ENCODE data around the gene ZSCAN31. TPM values are rescaled to one million over a fixed set of nuclear protein-coding genes. Genes with fewer than 3 reads are reported as not detected.

The ZSCAN31 gene
- total RNA-seq, 1 donor from 2014 or later, result 1.1 TPM

DNA sequence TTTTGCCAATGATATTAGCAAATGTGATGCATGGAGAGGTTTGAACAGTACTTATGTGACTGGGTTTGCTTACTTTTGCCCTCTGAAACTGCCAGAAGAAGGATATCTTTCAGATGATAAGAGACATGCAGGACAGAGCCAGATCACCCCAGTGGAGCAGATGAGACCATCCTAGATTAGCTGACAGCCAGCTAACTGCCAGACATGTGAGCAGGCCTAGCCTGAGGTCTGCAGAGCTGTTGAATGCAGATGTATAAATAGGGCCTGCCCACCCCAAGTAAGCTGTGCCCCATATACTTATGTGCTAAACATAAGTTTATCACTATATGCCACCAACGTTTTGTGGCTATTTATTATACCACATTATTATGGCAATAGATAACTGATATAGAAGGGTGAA lies 5.9 kb downstream of the ZSCAN31 start:
- H3K27ac ChIP-seq (ENCODE audit: low read depth, low read length), result no peak overlapping the region
- no peaks in the 10 kb centered on the region for H3K36me3 ChIP-seq (ENCODE audit: insufficient read depth, low read length)
- H3K27ac Mint-ChIP-seq (ENCODE audit: unreplicated experiment), result no peak overlapping the region
- no peak for DNase-seq (ENCODE audit: low read depth)
- peaks cover 20% of the 10 kb centered on the region for H3K9me3 ChIP-seq (ENCODE audit: insufficient read depth, low read depth, low read length)
- no peak overlapping the region for H3K4me3 ChIP-seq (ENCODE audit: insufficient read depth, low read depth, low read length)
- H4K20me1 ChIP-seq (ENCODE audit: insufficient read depth, low read length), result no peaks in the 10 kb centered on the region
- peaks cover 3% of the 10 kb centered on the region for H3K4me1 ChIP-seq (ENCODE audit: insufficient read depth, low read length)
- no peaks in the 10 kb centered on the region for H3K27me3 ChIP-seq (ENCODE audit: insufficient read depth, low read length)
- H3K27me3 Mint-ChIP-seq (ENCODE audit: low read depth, unreplicated experiment), result no peaks in the 10 kb centered on the region
- no peak overlapping the region for H3K4me2 ChIP-seq (ENCODE audit: low read length)
- H3K4me1 Mint-ChIP-seq (ENCODE audit: low read depth, unreplicated experiment), result no peaks in the 10 kb centered on the region
- TF ChIP-seq EZH2 (IDR thresholded peaks at IDR 0.05; ENCODE audit: insufficient read depth, low read length), result no peak
- TF ChIP-seq, protein P1, sequence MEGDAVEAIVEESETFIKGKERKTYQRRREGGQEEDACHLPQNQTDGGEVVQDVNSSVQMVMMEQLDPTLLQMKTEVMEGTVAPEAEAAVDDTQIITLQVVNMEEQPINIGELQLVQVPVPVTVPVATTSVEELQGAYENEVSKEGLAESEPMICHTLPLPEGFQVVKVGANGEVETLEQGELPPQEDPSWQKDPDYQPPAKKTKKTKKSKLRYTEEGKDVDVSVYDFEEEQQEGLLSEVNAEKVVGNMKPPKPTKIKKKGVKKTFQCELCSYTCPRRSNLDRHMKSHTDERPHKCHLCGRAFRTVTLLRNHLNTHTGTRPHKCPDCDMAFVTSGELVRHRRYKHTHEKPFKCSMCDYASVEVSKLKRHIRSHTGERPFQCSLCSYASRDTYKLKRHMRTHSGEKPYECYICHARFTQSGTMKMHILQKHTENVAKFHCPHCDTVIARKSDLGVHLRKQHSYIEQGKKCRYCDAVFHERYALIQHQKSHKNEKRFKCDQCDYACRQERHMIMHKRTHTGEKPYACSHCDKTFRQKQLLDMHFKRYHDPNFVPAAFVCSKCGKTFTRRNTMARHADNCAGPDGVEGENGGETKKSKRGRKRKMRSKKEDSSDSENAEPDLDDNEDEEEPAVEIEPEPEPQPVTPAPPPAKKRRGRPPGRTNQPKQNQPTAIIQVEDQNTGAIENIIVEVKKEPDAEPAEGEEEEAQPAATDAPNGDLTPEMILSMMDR (IDR thresholded peaks at IDR 0.05; ENCODE audit: insufficient read depth, low read depth, low read length), result no peak
- H3K4me3 Mint-ChIP-seq (ENCODE audit: unreplicated experiment), result no peak overlapping the region
- FAIRE-seq, result no peak
- peaks cover 25% of the 10 kb centered on the region for H3K36me3 Mint-ChIP-seq (ENCODE audit: low read depth, unreplicated experiment)
- H3K9ac ChIP-seq (ENCODE audit: low read length), result no peak overlapping the region
- no peak overlapping the region for H2AFZ ChIP-seq (ENCODE audit: low read depth, low read length)
- H3K79me2 ChIP-seq (ENCODE audit: insufficient read depth, low read length), result no peaks in the 10 kb centered on the region
- peaks cover 29% of the 10 kb centered on the region for H3K9me3 Mint-ChIP-seq (ENCODE audit: unreplicated experiment)

DNA sequence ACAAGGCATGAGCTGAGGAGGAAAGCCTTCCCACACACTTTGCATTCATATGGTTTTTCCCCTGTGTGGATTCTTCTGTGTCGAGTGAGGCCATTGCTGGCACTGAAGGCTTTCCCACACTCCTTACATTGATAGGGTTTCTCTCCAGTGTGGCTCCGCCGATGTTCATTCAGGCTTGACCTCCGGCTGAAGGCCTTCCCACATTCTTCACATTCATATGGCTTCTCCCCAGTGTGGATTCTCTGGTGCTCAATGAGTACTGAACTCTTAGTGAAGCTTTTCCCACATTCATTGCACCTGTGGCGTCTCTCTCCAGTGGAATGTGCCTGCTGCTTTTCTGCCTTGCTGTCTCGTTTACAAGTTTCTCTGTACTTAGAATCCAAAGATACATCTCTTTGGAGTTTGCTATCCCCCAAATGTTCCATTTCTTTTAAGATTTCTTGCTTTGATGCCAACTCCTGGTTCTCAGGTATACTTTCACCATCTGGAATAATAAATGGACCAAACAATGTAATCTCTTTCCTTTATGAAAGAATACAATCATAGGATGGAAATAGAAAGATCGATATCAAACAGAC lies 9.5 kb downstream of the ZSCAN31 start:
- H3K27me3 ChIP-seq (ENCODE audit: insufficient read depth, low read length), result no peaks in the 10 kb centered on the region
- no peak overlapping the region for H3K4me3 Mint-ChIP-seq (ENCODE audit: unreplicated experiment)
- no peaks in the 10 kb centered on the region for H3K4me1 ChIP-seq (ENCODE audit: insufficient read depth, low read length)
- H4K20me1 ChIP-seq (ENCODE audit: insufficient read depth, low read length), result no peaks in the 10 kb centered on the region
- no peaks in the 10 kb centered on the region for H3K27me3 Mint-ChIP-seq (ENCODE audit: low read depth, unreplicated experiment)
- H2AFZ ChIP-seq (ENCODE audit: low read depth, low read length), result no peak overlapping the region
- H3K9me3 ChIP-seq (ENCODE audit: insufficient read depth, low read depth, low read length), result peaks cover 22% of the 10 kb centered on the region
- no peak overlapping the region for H3K4me3 ChIP-seq (ENCODE audit: insufficient read depth, low read depth, low read length)
- no peak overlapping the region for H3K27ac Mint-ChIP-seq (ENCODE audit: unreplicated experiment)
- H3K79me2 ChIP-seq (ENCODE audit: insufficient read depth, low read length), result no peaks in the 10 kb centered on the region
- H3K9me3 Mint-ChIP-seq (ENCODE audit: unreplicated experiment), result peaks cover 38% of the 10 kb centered on the region
- DNase-seq (ENCODE audit: low read depth) (no peak), FAIRE-seq (no peak)
- H3K9ac ChIP-seq (ENCODE audit: low read length), result no peak overlapping the region
- no peak overlapping the region for H3K27ac ChIP-seq (ENCODE audit: low read depth, low read length)
- no peaks in the 10 kb centered on the region for H3K4me1 Mint-ChIP-seq (ENCODE audit: low read depth, unreplicated experiment)
- no peak overlapping the region for H3K4me2 ChIP-seq (ENCODE audit: low read length)
- peaks cover 25% of the 10 kb centered on the region for H3K36me3 Mint-ChIP-seq (ENCODE audit: low read depth, unreplicated experiment)
- TF ChIP-seq, protein P1 (IDR thresholded peaks at IDR 0.05; ENCODE audit: insufficient read depth, low read depth, low read length), result no peak
- no peaks in the 10 kb centered on the region for H3K36me3 ChIP-seq (ENCODE audit: insufficient read depth, low read length)

DNA sequence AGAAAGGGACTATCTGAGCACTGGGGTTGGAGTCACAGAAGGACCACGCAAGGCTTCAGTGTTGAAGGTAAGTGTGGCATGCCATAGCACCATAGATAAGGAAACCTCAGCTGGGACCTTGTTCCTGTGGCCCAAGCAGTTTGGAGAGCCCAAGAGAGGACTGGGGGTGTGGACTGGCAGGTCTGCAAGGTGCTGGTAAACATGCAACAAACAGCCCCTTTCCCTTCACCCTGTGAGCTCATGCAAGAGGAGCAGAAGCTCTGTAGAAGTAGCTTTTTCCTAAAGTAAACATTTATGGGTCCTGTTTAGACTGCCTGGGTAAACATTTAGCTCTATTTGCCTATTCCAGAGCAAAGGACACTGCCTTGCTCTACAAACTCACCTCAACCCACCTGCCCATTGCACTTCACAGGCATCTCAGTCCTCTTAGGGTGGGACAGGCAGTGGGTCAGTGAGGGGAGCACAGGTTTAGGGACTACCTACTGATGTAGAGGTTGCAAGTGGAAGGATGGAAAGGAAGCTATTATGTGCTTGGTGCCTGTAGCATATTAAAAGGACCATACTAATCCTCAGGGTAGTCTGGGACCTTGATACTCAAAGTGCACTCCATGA lies 12.0 kb downstream of the ZSCAN31 start:
- Histone ChIP-seq H2AFZ (ENCODE audit: low read depth, low read length) (no peak overlapping the region), H4K20me1 (ENCODE audit: insufficient read depth, low read length) (no peaks in the 10 kb centered on the region), H3K27ac (ENCODE audit: low read depth, low read length) (no peak overlapping the region), H3K27me3 (ENCODE audit: insufficient read depth, low read length) (no peaks in the 10 kb centered on the region), H3K4me3 (ENCODE audit: insufficient read depth, low read depth, low read length) (no peak overlapping the region), H3K4me2 (ENCODE audit: low read length) (no peak overlapping the region), H3K4me1 (ENCODE audit: insufficient read depth, low read length) (no peaks in the 10 kb centered on the region), H3K36me3 (ENCODE audit: insufficient read depth, low read length) (no peaks in the 10 kb centered on the region), H3K9ac (ENCODE audit: low read length) (no peak overlapping the region), H3K79me2 (ENCODE audit: insufficient read depth, low read length) (no peaks in the 10 kb centered on the region), H3K9me3 (ENCODE audit: insufficient read depth, low read depth, low read length) (peaks cover 22% of the 10 kb centered on the region)
- Mint-ChIP-seq H3K27me3 (ENCODE audit: low read depth, unreplicated experiment) (no peaks in the 10 kb centered on the region), H3K4me1 (ENCODE audit: low read depth, unreplicated experiment) (no peaks in the 10 kb centered on the region), H3K27ac (ENCODE audit: unreplicated experiment) (no peak overlapping the region), H3K36me3 (ENCODE audit: low read depth, unreplicated experiment) (peaks cover 19% of the 10 kb centered on the region), H3K9me3 (ENCODE audit: unreplicated experiment) (peaks cover 32% of the 10 kb centered on the region), H3K4me3 (ENCODE audit: unreplicated experiment) (no peak overlapping the region)
- DNase-seq (ENCODE audit: low read depth) (no peak), FAIRE-seq (no peak)
- no peak for TF ChIP-seq EZH2 (IDR thresholded peaks at IDR 0.05; ENCODE audit: insufficient read depth, low read length)
- TF ChIP-seq, protein P1 (IDR thresholded peaks at IDR 0.05; ENCODE audit: insufficient read depth, low read depth, low read length), result no peak

All from astrocyte (in vitro differentiated cells and primary cell).